PC-9 (cell line): ENCODE data around the gene DMPK.

Source experiments
- EZH2 ChIP-seq: fragments of 200-600 bp; sonication (generic); IDR thresholded peaks from 2 replicates; pipeline ENCODE4 v1.8.0; 2017; ENCODE audit warnings: antibody characterized with exemption, low read depth
- TF ChIP-seq, protein P1 (sequence below): fragments of 200-600 bp; sonication (generic); conservative IDR thresholded peaks from 2 replicates; pipeline ENCODE4 v1.6.1; 2017; ENCODE audit warnings: mixed run types, antibody characterized with exemption, mild to moderate bottlenecking, moderate library complexity

DNA sequence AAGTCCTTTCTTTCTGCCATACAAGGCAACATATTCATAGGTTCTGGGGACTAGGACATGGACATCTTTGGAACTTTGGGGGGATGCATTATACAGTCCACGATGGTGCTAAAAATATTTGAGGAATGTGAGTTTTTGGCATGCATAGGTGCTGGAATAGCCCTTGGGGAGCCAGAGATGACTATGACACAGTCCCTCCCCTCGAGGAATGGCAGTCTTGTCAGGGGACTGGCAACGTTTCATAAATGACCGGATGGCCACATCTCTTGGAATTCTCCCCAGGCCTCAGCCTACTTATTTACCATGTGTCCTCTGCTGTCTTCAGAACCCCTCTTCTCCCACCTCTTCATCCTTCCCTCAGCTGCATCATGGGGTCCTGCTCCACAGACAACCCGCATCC lies 35.4 kb downstream of the DMPK start:
- TF ChIP-seq, protein P1, sequence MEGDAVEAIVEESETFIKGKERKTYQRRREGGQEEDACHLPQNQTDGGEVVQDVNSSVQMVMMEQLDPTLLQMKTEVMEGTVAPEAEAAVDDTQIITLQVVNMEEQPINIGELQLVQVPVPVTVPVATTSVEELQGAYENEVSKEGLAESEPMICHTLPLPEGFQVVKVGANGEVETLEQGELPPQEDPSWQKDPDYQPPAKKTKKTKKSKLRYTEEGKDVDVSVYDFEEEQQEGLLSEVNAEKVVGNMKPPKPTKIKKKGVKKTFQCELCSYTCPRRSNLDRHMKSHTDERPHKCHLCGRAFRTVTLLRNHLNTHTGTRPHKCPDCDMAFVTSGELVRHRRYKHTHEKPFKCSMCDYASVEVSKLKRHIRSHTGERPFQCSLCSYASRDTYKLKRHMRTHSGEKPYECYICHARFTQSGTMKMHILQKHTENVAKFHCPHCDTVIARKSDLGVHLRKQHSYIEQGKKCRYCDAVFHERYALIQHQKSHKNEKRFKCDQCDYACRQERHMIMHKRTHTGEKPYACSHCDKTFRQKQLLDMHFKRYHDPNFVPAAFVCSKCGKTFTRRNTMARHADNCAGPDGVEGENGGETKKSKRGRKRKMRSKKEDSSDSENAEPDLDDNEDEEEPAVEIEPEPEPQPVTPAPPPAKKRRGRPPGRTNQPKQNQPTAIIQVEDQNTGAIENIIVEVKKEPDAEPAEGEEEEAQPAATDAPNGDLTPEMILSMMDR = no peak
- no peak for TF ChIP-seq EZH2
